Measurements from ENCODE around the gene SNAP29.
A peak's percentile ranks its signal among the peaks of the same experiment; 100 is the strongest.
"Not testable (repeated sequence)": the region's sequence is repeated elsewhere in the genome, so short reads cannot be mapped to it uniquely, and the experiment has no call there.

The SNAP29 gene

GRCh38 chr22:20867179-20868024 is 8.6 kb downstream of the SNAP29 start:
- DNase-seq, result no peak

GRCh38 chr22:20868025-20868962 is 9.5 kb downstream of the SNAP29 start:
- DNase-seq, result no peak

- DNase-seq, result no peak
These were observed 10.4 kb downstream of the SNAP29 start for GRCh38 chr22:20869234-20869633.

- DNase-seq, result no peak
These were observed 14.4 kb downstream of the SNAP29 start for GRCh38 chr22:20873214-20873613.

- no peak for DNase-seq
These were observed 16.5 kb downstream of the SNAP29 start for GRCh38 chr22:20875296-20875695.

- no peak for DNase-seq
These were observed 18.9 kb downstream of the SNAP29 start for GRCh38 chr22:20877715-20878114.

- no peak for DNase-seq
These were observed 22.4 kb downstream of the SNAP29 start for GRCh38 chr22:20881231-20881630.

GRCh38 chr22:20881869-20882815 is 23.3 kb downstream of the SNAP29 start:
- DNase-seq, result no peak

GRCh38 chr22:20882855-20883254 is 24.0 kb downstream of the SNAP29 start:
- DNase-seq, result no peak

- DNase-seq, result no peak
These were observed 25.6 kb downstream of the SNAP29 start for GRCh38 chr22:20884454-20884853.

- no peak for DNase-seq
These were observed 26.3 kb downstream of the SNAP29 start for GRCh38 chr22:20885017-20885556.

- DNase-seq, result peak; percentile 31 to 59
These were observed 26.9 kb downstream of the SNAP29 start for GRCh38 chr22:20885557-20886323.

GRCh38 chr22:20887375-20887774 is 28.6 kb downstream of the SNAP29 start:
- no peak for DNase-seq

- no peak for DNase-seq
These were observed 30.4 kb downstream of the SNAP29 start for GRCh38 chr22:20889025-20889704.

GRCh38 chr22:20889904-20890540 is 31.2 kb downstream of the SNAP29 start:
- no peak for DNase-seq

- no peak for DNase-seq
These were observed 32.2 kb downstream of the SNAP29 start for GRCh38 chr22:20890975-20891374.

- DNase-seq, result not testable (repeated sequence)
These were observed 38.9 kb downstream of the SNAP29 start for GRCh38 chr22:20897737-20898136.

- DNase-seq, result no peak
These were observed 41.1 kb downstream of the SNAP29 start for GRCh38 chr22:20899827-20900423.

- DNase-seq, result not testable (repeated sequence)
These were observed 42.6 kb downstream of the SNAP29 start for GRCh38 chr22:20901093-20902033.
